Activated effector memory CD4-positive, alpha-beta T cell treated with Interleukin-2 at 50 U/mL for 16 hours (primary cell): ENCODE results near the gene ZBTB49.

Experiments used
- DNase-seq: peaks from one replicate; pipeline ENCODE4 v3.0.0-alpha.2; 2020

Gene ZBTB49

DNA sequence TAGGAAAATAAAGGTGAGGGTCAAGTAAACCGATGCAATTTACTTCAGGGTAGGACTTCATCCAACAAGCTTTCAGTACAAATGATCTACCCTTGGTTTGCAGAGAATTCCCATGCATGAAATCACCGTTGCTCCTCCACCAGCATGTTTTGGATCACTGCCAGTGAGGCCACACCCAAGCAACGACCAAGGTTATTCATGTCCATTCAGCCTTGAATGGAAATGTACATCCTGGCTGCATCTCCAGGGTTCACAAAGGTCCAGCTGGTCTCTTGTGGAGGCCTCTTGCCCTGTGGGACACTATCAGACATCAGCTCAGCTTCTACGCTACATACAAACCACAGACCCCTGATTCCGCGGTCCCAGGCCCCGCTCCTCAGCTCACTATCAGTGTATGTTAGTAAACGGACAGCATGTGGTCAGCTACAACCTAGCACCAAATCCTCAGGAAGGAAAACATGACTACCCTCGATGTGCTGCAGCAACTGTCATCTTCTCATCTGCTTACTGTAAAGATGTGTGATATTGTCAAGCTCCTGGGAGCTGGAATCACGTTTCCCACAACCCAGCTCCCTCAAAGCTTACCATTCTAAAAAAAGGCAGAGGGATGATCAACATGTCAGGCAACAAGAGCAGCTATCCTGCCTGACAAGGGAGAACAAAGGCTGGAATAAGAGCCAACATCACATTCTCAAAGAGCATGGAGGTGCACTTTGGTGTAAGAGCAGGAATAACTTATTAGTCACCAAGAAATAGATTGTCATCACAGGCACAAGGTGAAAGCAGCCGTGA lies 5.0 kb upstream of the ZBTB49 start:
- no peak for DNase-seq

DNA sequence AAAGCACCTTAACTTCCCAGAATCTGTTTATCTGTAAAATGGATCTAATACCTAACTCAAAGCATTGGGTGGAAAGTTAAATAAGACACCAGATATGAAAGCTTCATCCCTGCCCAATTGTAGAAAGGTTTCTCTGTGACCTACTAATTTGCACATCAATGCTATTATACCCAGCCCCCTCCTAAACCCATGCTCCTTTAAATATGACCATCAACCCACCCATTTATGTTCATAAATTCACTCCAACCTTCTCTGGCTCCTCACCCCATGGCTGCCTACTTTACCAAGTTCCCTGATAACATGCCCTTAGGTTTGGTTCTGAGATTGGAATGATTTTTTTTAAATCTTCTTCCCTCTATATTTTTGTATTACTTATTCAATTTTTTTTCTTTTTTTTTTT lies 2.0 kb upstream of the ZBTB49 start:
- DNase-seq, result no peak

DNA sequence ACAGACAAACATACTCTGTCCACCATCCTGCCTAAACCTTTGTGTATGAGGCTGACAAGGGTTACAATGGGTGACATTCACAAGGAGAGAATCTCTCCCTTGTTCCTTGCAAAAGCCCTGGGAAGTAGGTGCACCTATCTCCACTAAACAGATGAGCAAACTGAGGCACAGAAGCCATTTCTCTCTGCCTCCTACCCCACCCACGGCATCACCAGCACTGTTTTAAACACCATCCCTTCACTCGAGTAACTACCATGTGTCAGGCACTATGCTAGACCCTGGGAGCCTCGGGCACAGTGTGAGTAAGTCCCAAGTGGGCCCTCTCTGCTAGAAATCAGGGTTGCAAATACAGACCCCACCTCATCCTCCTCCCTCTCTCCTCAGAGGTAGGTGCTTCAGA lies 996 bp upstream of the ZBTB49 start:
- no peak for DNase-seq

DNA sequence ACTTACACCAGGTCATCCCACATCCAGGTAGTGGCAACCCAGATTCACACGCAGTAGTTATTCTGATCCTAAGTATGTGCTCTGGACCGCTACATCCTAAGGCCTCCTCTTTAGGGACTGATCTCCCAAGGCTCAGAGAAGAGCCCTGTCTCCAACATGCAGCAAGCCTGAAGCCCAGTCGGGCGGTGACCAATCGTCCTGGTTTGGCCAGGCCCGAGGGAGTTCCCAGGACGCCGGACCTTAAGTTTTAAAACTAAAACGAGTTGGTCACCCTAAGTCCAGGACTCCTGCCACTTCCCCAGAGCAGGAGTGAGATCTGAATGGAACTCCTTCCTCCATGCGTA lies 482 bp upstream of the ZBTB49 start:
- DNase-seq, result no peak

DNA sequence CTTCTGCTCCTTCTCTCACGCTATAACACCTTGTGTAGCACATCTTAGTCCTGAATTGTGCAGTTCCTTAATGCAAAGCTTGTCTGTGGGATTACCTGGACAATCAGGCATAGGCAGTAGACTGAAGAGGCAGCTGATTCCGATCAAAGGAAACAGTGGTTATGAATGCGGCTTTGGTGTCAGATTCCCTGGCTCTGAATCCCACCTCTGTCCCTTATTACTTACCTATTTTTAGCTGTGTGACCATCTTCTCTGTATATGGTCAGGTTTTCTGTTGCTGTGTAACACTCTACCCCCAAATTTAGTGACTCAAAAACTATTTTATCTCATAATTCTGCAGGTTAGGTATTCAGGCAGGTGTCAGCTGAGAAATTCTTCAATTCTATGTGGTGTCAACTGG lies 3.2 kb downstream of the ZBTB49 start:
- no peak for DNase-seq

DNA sequence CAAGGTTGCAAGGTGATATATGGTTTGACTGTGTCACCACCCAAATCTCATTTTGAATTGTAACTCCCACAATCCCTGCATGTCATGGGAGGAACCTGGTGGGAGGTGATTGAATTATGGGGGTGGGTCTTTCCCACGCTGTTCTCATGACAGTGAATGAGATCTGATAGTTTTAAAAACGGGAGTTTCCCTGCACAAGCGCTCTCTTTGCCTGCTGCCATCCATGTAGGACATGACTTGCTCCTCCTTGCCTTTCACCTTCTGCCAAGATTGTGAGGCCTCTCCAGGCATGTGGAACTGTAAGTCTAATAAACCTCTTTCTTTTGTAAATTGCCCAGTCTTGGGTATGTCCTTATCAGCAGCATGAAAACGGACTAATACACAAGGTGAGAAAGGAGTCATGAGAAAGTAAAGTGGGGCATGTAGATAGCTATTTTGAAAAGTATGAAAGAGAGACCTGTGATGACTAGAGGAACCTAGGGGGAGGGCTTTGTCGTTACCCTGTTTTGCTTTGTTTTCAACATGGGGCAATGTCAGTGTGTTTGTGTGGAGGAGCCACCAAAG lies 6.3 kb downstream of the ZBTB49 start:
- DNase-seq, result no peak

DNA sequence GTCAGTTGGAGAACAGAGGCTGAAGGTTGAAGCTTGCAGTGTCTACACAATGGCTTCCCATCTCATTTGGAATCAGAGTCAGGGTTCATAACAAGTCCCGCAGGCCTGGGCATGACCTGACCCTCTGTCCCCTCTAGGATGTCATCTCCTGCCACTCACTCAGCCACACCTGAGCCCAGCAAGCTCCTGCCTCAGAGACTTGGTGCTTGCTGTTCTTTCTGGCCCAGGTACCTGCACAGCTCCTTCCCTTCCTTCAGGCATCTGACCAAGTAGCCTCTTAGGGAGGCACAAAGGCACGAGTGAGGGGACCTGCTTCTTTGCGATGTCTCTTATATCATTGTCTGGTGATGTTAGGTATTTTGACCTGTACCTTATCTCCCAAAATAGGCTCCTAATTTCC lies 9.0 kb downstream of the ZBTB49 start:
- no peak for DNase-seq

DNA sequence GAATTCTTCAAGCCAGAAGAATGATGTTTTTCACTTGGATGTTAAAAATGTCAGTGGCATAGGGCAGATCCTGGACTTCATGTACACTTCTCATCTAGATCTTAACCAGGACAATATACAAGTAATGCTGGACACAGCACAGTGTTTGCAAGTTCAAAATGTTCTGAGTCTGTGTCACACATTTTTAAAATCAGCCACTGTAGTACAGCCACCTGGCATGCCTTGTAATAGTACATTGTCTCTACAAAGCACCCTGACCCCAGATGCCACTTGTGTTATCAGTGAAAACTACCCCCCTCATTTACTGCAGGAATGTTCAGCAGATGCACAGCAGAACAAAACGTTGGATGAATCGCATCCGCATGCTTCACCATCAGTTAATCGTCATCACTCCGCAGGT lies 11.9 kb downstream of the ZBTB49 start:
- DNase-seq, result no peak

DNA sequence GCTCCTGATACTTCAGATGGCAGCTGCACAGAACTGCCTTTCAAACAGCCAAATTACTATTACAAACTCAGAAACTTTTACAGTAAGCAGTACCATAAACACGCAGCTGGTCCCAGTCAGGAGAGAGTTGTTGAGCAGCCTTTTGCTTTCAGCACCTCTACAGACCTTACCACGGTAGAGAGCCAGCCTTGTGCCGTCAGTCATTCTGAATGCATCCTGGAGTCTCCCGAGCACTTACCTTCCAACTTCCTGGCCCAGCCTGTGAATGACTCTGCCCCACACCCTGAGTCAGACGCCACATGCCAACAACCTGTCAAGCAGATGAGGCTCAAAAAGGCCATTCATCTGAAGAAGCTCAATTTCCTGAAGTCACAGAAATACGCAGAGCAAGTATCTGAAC lies 12.4 kb downstream of the ZBTB49 start:
- DNase-seq, result no peak

DNA sequence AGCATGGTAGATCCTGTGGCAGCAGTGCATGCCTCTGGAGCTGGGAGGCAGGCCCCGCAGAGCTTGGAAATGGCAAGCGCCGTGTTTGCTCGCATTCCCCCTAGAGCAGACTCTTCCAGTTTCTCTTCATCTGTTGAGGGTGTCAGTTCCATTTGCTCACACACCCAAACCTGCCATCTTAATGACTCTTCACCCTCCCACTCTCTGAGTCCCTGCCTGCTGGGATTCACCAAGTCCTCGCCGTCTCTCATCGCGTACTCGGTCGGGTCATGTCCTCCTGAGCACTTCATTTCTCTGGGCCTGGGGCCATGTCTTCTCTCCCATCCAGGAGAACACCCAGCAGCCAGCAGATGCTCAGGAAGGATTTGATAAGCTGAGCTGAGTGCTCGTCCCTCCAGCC lies 16.9 kb downstream of the ZBTB49 start:
- DNase-seq, result no peak

DNA sequence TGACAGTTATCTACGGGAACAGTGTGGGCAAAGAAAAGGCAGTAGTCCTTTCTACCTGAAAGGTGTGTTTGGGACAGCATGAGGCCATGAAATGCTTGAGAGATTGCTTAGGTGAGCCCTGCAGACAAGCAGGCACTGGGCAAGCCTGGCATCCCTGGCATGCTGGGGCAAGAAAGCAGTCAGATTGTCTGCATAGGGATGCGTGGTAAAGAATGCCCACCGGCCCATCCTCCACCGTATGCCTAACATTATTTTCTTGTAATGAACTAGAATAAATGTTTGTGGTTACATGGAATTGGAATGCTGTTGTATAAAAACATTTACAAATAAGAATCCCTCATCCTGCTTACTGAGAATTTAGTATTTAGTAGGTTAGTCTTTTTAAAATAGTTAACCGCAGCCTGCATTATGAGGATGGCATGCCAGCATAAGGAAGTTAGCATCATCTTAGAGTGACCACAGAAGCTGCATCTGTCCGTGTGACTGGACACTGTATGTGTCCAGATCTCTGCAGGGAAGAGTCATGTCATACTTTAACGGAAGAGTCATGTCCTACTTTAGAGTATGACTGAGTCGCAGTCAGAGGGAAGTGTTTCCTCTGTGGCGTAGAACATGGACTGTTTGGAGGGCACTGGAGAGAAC lies 18.9 kb downstream of the ZBTB49 start:
- DNase-seq, result no peak

DNA sequence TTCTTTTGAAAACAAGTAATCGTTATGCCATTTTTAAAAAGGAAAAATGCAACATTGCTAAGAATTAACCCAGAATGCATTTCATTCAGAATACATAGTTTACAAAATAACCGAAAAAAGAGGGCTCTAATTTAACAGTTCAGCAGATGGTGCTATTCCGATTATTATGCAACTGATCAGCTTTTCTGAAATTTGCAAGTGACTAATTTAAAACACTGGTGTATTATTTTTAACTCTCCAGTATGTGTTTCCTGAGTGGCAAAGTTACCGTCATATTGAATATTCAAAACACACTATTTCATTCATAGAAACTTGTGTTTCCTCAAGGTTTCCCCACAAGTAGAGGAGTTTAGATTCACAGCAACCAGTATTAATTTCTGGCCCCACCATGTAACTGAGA lies 21.1 kb downstream of the ZBTB49 start:
- no peak for DNase-seq

DNA sequence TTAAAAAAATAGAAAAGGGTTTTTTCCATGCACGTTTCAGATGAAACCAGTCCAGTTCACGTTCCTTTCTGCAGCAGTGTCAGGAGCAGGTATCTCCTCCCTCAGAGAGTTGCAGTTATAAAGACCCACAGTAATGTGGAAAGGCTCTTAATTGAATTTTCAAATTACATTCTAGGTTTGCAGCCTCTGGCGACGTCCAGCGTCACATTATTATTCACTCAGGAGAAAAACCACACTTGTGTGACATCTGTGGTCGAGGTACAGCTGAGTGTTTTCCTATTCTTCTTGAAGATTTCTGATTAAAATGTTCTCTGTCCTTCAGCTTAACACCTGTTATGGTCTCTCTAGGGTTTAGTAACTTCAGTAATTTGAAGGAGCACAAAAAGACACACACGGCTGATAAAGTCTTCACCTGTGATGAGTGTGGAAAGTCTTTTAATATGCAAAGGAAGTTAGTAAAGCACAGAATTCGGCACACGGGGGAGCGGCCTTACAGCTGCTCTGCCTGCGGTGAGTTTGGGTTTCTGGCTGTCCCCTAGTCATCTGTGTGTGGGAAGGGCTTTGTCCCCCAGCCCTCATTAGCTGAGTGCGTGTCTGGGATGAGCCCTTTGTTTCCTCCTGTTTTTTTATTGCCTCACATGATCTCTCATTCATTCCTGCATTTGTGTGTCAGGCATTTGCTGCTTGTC lies 25.6 kb downstream of the ZBTB49 start:
- DNase-seq, result no peak

DNA sequence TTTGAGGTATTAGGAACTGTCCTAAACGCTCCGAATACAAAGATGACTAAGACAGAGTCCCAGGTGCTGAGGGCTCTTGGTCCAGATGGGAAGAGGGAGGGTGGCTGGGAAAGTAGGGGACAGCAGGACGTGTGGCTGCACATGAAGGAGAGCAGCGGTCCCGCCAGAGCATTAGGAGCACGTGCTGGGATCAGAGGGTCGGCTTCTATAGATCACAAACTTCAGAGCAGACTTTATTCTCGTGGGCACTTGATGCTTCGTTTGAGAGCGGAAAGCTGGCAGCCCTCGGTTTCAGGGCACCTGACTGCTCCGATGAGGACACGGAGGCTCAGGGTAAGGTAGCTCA lies 26.1 kb downstream of the ZBTB49 start:
- no peak for DNase-seq

DNA sequence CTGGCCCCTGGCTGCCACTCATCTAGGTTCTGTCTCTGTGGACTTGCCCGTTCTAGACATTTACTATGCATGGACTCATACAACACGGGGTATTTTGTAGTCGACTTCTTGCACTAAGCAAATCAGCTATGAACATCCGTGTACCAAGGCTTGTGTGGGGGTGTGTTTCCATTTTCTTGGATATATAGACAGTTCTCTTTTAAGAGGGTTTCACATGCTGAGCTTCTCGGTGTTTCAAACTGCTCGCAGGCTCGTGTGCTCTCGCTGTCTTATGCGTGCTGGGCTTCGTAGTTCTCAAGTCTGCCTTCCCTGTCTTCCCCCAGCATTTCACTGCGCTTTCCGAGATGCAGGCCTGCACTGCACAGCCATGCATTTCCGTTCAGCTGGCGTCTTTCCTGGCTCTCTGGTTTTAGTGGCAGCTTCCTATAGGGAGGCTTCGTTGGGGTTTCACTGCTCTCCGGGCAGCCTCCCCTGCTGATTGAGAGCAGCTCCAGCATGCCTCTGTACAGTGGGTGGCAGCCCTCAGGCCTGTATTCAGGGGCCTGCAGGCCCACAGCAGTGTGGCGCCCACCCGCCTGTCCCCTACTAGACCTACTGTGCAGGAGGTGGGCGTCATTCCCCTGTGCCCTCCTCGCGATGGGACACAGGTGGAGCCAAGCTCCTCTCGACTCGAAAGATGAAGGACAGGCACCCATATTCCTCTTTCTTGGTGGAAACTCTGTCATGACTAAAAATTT lies 27.6 kb downstream of the ZBTB49 start:
- no peak for DNase-seq

DNA sequence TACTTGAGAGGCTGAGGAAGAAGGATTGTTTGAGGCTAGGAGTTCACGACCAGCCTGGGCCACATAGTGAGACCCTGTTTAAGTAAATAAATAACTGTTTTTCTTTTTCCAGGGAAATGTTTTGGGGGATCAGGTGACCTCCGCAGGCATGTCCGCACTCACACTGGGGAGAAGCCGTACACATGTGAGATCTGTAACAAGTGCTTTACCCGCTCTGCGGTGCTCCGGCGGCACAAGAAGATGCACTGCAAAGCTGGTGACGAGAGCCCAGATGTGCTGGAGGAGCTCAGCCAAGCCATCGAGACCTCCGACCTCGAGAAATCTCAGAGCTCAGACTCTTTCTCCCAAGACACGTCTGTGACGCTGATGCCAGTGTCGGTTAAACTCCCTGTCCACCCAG lies 30.5 kb downstream of the ZBTB49 start:
- DNase-seq, result no peak

DNA sequence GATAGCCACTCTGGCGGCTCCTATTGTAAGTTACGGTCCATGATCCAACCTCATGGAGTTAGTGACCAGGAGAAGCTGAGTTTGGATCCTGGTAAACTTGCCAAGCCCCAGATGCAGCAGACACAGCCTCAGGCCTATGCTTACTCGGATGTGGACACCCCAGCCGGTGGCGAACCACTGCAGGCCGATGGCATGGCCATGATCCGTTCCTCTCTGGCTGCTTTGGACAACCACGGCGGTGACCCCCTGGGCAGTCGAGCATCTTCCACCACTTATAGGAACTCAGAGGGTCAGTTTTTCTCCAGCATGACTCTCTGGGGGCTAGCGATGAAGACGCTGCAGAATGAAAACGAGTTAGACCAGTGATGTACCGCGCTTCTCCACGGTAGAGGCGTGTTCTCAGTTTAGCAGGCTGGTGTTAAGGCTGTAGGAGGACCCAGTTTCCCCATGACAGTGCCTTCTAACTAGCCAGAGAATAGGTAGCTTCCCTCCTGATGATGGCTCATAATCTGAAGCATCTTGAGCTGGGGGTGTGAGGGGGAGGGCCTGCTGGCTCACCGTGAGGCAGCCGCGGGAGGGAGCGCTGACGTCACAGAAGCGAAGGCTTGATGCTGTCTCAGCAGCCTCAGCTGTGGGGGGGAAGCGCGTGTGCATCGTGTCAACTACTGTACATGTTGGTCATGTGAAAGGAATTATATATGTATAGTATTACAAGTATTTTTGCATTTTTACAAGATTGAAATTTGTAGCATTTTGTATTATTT lies 31.1 kb downstream of the ZBTB49 start:
- no peak for DNase-seq

DNA sequence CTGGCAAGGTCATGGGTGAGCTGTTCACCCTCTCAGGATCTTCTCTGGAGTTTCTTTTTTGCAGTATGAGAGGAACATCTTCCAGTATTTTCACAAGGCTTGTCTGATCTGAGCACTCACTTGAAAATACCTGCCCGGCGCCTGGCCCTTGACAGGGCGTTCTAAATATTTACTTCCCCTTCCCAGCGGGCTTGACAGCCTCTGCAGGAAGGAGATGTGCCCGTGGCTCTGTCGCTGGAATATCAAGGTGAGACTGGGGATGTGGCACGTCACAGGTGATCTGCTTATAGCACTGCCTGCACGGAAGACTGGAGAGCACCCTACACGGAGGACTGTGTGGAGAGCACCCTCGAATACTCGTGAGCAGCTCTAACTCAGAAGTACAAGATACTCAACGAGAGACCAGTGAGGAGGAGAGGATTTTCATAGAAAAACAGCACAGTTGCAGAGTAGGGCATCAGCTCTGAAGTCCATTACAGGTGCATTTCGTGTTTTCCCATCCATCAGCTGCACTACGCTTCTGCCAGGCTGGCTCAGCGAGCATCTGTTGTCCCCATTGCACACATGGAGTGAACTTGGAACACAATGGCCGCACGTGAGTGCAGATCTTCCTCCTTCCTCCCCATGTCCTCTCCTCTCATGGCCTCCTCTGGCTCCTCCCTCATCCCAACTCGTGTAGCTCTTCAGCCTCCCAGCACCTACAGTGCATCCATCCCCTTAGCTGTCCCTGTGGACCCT lies 32.1 kb downstream of the ZBTB49 start:
- DNase-seq, result no peak

DNA sequence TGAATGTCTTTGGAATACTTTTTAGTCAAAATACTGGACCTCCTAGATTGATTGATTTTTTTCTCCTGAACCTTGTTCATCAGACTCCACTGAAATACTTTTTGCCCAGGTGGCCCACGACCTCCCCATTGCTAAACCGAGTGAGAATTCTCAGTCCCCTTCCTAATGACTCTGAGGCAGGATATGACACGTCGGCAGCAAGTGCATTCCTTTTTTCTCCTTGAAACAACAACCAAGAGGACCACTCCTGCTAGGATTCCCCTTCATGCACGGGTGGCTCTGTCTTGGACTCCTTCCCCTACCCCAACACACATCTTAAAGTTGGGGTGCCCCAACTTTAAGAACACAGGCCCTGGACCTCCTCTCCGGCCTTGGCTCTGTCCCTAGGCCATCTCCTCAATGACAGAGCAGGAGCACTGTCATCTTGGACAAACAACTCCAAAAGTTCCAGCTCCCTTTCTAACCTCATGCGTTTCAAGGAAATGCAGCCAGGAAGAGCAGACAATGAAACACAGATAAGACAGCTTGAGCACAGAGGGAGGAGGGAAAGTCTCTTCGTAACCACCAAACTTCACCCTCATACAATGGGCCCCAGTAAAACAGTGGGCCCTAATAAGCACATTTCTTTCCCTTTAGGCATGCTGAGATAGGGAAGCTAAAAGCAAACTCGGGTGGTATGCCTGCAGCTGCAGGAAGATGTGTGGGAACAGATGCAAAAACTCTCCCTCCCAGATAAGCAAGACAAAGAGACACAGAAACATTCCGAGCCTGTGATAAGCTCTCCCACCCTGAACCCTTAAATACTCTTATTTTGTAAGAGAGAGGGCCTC lies 33.9 kb downstream of the ZBTB49 start:
- DNase-seq, result no peak

DNA sequence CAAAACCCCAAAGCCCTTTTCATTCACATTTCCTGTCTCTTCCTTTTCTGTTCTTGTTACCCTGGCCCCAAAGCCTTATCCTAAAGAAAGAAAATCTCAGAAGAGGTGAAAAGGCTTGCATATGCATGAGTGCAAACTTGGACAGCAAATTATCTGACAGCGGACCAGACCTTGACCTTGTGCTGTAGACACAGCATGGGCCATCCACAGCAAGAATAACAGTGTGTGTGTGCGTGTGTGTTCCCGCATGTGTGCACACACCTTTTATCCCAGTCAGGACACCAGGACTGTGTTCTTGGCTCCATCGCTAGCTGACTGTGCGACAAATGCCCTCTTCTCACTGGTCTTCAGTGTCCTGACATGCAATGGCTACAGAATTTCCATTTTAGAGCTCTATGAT lies 35.3 kb downstream of the ZBTB49 start:
- DNase-seq, result no peak

DNA sequence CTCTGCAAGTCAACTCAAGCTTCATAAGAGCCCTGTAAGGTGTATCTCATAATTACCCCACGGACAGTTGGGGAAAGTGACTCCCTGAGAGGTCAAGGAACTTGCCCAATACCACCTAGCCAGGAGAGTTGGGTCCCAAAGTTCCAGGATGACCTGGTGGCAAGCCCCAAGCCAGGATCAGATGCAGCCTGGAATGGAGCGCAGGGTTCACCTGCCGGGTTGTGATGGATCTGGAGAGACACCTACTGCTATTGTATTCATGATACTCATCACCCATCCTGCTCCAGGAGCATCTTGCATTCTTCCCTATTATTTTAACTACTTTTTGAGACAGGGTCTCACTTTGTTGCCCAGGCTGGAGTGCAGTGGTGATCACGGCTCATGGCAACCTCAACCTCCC lies 36.1 kb downstream of the ZBTB49 start:
- no peak for DNase-seq
